Astrocyte of the cerebellum (primary cell): Measurements from ENCODE around the gene ZNF564.

Experiments used
- DNase-seq: peaks from one replicate; pipeline ENCODE4 v3.0.0-alpha.2; 2011; ENCODE audit warnings: low read depth
- H3K4me3 ChIP-seq: 2 replicates; pipeline ENCODE4 v1.5.1; 2011; ENCODE audit warnings: mild to moderate bottlenecking, low read depth, low read length, moderate library complexity
- in situ Hi-C: cut with HindIII; loops from 2 replicates; pipeline ENCODE4 v1.10.0; 2017; ENCODE audit warnings: low sequenced_read_pairs
- TF ChIP-seq, protein P1 (sequence below): IDR thresholded peaks from 2 replicates; pipeline ENCODE4 v1.5.1; 2012; ENCODE audit warnings: low read length, low read depth, moderate library complexity, mild to moderate bottlenecking; ENCODE audit errors: missing control alignments

The ZNF564 gene

DNA sequence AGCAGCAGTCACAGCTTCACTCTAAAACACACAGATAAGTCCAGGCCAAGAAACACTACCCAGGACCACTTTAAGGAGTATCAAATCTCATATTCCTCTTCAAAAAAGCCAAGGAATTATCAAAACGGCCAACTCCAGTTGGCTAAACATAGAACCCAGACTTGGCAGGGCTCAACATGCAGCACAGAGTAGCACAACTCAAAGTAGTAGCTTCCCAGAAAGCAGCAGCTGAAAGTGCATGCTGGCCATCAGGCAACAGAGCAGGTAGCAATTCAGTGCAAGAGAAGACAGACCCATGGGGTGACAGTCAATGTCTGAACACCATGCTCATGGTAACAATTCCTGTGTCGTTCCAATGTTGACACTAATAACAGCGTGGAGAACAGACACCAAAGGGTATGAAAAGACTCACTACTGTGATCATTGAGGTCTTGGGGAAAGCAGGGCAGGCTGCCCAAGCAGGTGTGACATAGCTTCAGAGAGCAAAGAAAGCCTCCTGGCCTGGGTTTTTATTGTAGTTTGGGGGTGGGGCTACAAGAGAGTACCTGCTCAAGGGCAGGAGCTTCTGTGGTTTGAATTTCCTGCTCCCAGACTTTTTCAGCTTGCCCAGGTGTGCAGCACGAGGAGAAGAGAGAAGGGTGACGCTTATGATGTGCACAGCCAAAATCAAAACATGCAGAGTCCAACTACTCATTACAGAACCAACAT, 72.9 kb downstream of the ZNF564 start:
- TF ChIP-seq, protein P1, sequence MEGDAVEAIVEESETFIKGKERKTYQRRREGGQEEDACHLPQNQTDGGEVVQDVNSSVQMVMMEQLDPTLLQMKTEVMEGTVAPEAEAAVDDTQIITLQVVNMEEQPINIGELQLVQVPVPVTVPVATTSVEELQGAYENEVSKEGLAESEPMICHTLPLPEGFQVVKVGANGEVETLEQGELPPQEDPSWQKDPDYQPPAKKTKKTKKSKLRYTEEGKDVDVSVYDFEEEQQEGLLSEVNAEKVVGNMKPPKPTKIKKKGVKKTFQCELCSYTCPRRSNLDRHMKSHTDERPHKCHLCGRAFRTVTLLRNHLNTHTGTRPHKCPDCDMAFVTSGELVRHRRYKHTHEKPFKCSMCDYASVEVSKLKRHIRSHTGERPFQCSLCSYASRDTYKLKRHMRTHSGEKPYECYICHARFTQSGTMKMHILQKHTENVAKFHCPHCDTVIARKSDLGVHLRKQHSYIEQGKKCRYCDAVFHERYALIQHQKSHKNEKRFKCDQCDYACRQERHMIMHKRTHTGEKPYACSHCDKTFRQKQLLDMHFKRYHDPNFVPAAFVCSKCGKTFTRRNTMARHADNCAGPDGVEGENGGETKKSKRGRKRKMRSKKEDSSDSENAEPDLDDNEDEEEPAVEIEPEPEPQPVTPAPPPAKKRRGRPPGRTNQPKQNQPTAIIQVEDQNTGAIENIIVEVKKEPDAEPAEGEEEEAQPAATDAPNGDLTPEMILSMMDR: no peak
- in situ Hi-C loops: no loop called here
- H3K4me3 ChIP-seq: no peak overlapping the region
- DNase-seq: no peak
